Activated CD4-positive, alpha-beta T cell treated with anti-CD3 and anti-CD28 coated beads, Interleukin-2, amount 50 U/mL, for 16 hours (primary cell): ENCODE results near the gene SFRP2.

Source experiments
- DNase-seq: peaks from one replicate; pipeline ENCODE4 v3.0.0-alpha.2; 2020

The SFRP2 gene

GRCh38 chr4:153788413-153789276, at the start of gene SFRP2:
SFRP2 (minus strand) TSS chr4:153789083; CDS start chr4:153788835, 248 bp downstream.
- DNase-seq = no peak

- no peak for DNase-seq
Observed at GRCh38 chr4:153838564-153838963, 49.7 kb upstream of the SFRP2 start.

- no peak for DNase-seq
Observed at GRCh38 chr4:153834901-153835300, 46.0 kb upstream of the SFRP2 start.

- DNase-seq = no peak
Observed at GRCh38 chr4:153832720-153833287, 43.9 kb upstream of the SFRP2 start.

GRCh38 chr4:153832054-153832453, 43.2 kb upstream of the SFRP2 start:
- no peak for DNase-seq

GRCh38 chr4:153831245-153831644, 42.4 kb upstream of the SFRP2 start:
- no peak for DNase-seq

- DNase-seq = no peak
Observed at GRCh38 chr4:153825691-153826090, 36.8 kb upstream of the SFRP2 start.

- DNase-seq = no peak
Observed at GRCh38 chr4:153825126-153825525, 36.2 kb upstream of the SFRP2 start.

GRCh38 chr4:153824501-153824900, 35.6 kb upstream of the SFRP2 start:
- DNase-seq = no peak

GRCh38 chr4:153823483-153823882, 34.6 kb upstream of the SFRP2 start:
- no peak for DNase-seq

GRCh38 chr4:153822316-153822715, 33.4 kb upstream of the SFRP2 start:
- no peak for DNase-seq

- no peak for DNase-seq
Observed at GRCh38 chr4:153817466-153817865, 28.6 kb upstream of the SFRP2 start.

GRCh38 chr4:153816542-153816941, 27.7 kb upstream of the SFRP2 start:
- DNase-seq = no peak

GRCh38 chr4:153814789-153815188, 25.9 kb upstream of the SFRP2 start:
- no peak for DNase-seq

- DNase-seq = no peak
Observed at GRCh38 chr4:153809916-153810810, 21.3 kb upstream of the SFRP2 start.

GRCh38 chr4:153809307-153809706, 20.4 kb upstream of the SFRP2 start:
- DNase-seq = peak; percentile 63

GRCh38 chr4:153808175-153808574, 19.3 kb upstream of the SFRP2 start:
- no peak for DNase-seq

- DNase-seq = no peak
Observed at GRCh38 chr4:153806073-153806472, 17.2 kb upstream of the SFRP2 start.

GRCh38 chr4:153804722-153805121, 15.8 kb upstream of the SFRP2 start:
- no peak for DNase-seq

- DNase-seq = no peak
Observed at GRCh38 chr4:153799694-153800074, 10.8 kb upstream of the SFRP2 start.

GRCh38 chr4:153798901-153799693, 10.2 kb upstream of the SFRP2 start:
- no peak for DNase-seq

- DNase-seq = no peak
Observed at GRCh38 chr4:153798420-153798819, 9.5 kb upstream of the SFRP2 start.

GRCh38 chr4:153794006-153794405, 5.1 kb upstream of the SFRP2 start:
- DNase-seq = no peak
